ENCODE data around the gene PFDN4. TPM values are rescaled to one million over a fixed set of nuclear protein-coding genes. Genes with fewer than 3 reads are reported as not detected.
"Not testable (repeated sequence)": the region's sequence is repeated elsewhere in the genome, so short reads cannot be mapped to it uniquely, and the experiment has no call there.

PFDN4 gene
- polyA plus RNA-seq, 2 of the 4 experiments (the other 2 are of a cell fraction), result 140 to 146 TPM

- no peaks in the 10 kb centered on the region; the same call in 2 of the 3 replicates for H3K4me1 ChIP-seq
- no peak for TF ChIP-seq EP300 (IDR thresholded peaks at IDR 0.05)
- TF ChIP-seq GATA3 (IDR thresholded peaks at IDR 0.05; ENCODE audit: borderline replicate concordance), result no peak
- WGBS (ENCODE audit: missing lambda C conversion rate), result 67% methylated on average over 4 of the region's 4 CpGs
- ChIA-PET POLR2A (no interaction called here), CTCF (interaction anchor here (0.6 to 3.2 kb wide), 5 partner anchors 9 to 444 kb away, joined by 4 to 26 read pairs (median 6); partner anchors contain the start of gene PFDN4)
- H3K4me3 ChIP-seq, result no peak overlapping the region
- FAIRE-seq, result no peak
- no peak overlapping the region for H3K27ac ChIP-seq
- ATAC-seq, result 0 out of 6 replicates have a peak, but pooled peaks of 1 of the 2 experiments have one; percentile 37
- H3K4me2 ChIP-seq, result no peak overlapping the region
- no peaks in the 10 kb centered on the region for H3K9me3 ChIP-seq
- DNase-seq (ENCODE audit: low read depth in 1 of 2, low spot score in 1 of 2), result no peak
These were observed 15.9 kb downstream of the PFDN4 start for GRCh38 chr20:54223751-54224150.

- 86% methylated on average over 9 of the region's 9 CpGs for WGBS (ENCODE audit: missing lambda C conversion rate)
These were observed 16.8 kb downstream of the PFDN4 start for GRCh38 chr20:54224642-54225041.

GRCh38 chr20:54227241-54227640, 19.4 kb downstream of the PFDN4 start:
- Histone ChIP-seq H3K27ac (no peak overlapping the region), H3K4me3 (no peak overlapping the region), H3K4me1 (no peaks in the 10 kb centered on the region), H3K9me3 (no peaks in the 10 kb centered on the region), H3K4me2 (no peak overlapping the region)
- POLR2A ChIA-PET, result no interaction called here
- ATAC-seq, result no peak
- no peak for FAIRE-seq
- DNase-seq (ENCODE audit: low read depth in 1 of 2, low spot score in 1 of 2), result no peak
- CTCF ChIA-PET, result interaction anchor here (2.7 kb wide), 1 partner anchor 420 kb away, joined by 9 read pairs; no protein-coding TSS in a partner anchor
- TF ChIP-seq HOXB13 (CRISPR knock-in tag; IDR thresholded peaks at IDR 0.05; ENCODE audit: low read depth), result no peak
- no peak for TF ChIP-seq ZC3H11A (IDR thresholded peaks at IDR 0.05)
- TF ChIP-seq SMC3 (IDR thresholded peaks at IDR 0.05), result no peak
- TF ChIP-seq RARB (CRISPR knock-in tag; IDR thresholded peaks at IDR 0.05), result no peak

More at GRCh38 chr20:54224642-54225041, 16.8 kb downstream of the PFDN4 start:
- ATAC-seq; FAIRE-seq; DNase-seq (ENCODE audit: low read depth in 1 of 2, low spot score in 1 of 2); H3K4me1 ChIP-seq; H3K4me2 ChIP-seq; POLR2A ChIA-PET; H3K27ac ChIP-seq; H3K9me3 ChIP-seq; H3K4me3 ChIP-seq: not testable (repeated sequence)
- CTCF ChIA-PET, result interaction anchor here (2.7 kb wide), 1 partner anchor 423 kb away, joined by 9 read pairs; no protein-coding TSS in a partner anchor

- POLR2A ChIA-PET, result no interaction called here
- CTCF ChIA-PET, result interaction anchor here (1.0 kb wide), 1 partner anchor 420 kb away, joined by 4 read pairs; no protein-coding TSS in a partner anchor
- no peak for TF ChIP-seq EHF (CRISPR knock-in tag; IDR thresholded peaks at IDR 0.05)
- TF ChIP-seq JUNB (IDR thresholded peaks at IDR 0.05), result no peak
- TF ChIP-seq MYC (IDR thresholded peaks at IDR 0.05; ENCODE audit: borderline replicate concordance, low read length), result no peak
- TF ChIP-seq FOSB (CRISPR knock-in tag; IDR thresholded peaks at IDR 0.05), result no peak
- no peak for TF ChIP-seq ESRRA (IDR thresholded peaks at IDR 0.05; ENCODE audit: borderline replicate concordance, low read length)
- TF ChIP-seq MAFK (IDR thresholded peaks at IDR 0.05; ENCODE audit: partially characterized antibody), result no peak
- no peak for TF ChIP-seq JUN (IDR thresholded peaks at IDR 0.05)
- TF ChIP-seq ZSCAN20 (CRISPR knock-in tag; IDR thresholded peaks at IDR 0.05), result no peak
- TF ChIP-seq SREBF2 (IDR thresholded peaks at IDR 0.05), result no peak
- no peak for TF ChIP-seq NR3C1 (IDR thresholded peaks at IDR 0.05)
- TF ChIP-seq RFX5 (IDR thresholded peaks at IDR 0.05), result no peak
- no peak for TF ChIP-seq CHD2 (IDR thresholded peaks at IDR 0.05; ENCODE audit: low read length, partially characterized antibody)
- no peak for TF ChIP-seq POLR2A (IDR thresholded peaks at IDR 0.05; ENCODE audit: low read length)
- no peak for TF ChIP-seq POLR2AphosphoS2 (conservative IDR thresholded peaks at IDR 0.05; ENCODE audit: low read length)
- FAIRE-seq, result no peak
- Histone ChIP-seq H3K27ac (no peak overlapping the region), H3K9me3 (no peaks in the 10 kb centered on the region), H3K4me2 (no peak overlapping the region), H3K4me1 (no peaks in the 10 kb centered on the region), H3K4me3 (no peak overlapping the region)
- WGBS (ENCODE audit: missing lambda C conversion rate), result 56% methylated on average over 5 of the region's 5 CpGs
- no peak for ATAC-seq
- DNase-seq (ENCODE audit: low read depth in 1 of 2, low spot score in 1 of 2), result no peak
These were observed 19.9 kb downstream of the PFDN4 start for GRCh38 chr20:54227751-54228150.

DNA sequence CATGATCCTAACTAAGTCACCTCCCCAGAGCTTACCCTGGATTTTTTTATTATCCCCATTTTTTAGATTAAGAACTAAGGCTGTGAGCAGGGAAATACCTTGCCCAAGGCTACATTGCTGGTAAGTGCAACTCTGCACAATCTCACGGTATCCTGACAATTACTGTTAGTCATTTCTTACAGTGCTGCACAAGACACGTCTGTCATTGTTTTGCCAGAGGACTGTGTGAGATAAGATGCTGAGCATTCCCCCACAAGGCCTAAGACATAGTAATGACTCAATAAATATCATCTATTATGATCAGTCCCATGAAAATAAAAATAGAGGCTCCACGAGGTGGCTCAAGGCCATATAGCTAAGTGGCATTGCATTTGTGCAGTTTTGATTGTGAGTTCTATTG, 21.0 kb downstream of the PFDN4 start:
- H3K27ac ChIP-seq, result no peak overlapping the region
- H3K9me3 ChIP-seq, result no peaks in the 10 kb centered on the region
- CTCF ChIA-PET, result interaction anchor here (2.2 kb wide), 1 partner anchor 419 kb away, joined by 7 read pairs; no protein-coding TSS in a partner anchor
- POLR2A ChIA-PET, result no interaction called here
- WGBS (ENCODE audit: missing lambda C conversion rate), result 50% methylated on average over 3 of the region's 3 CpGs
- no peak overlapping the region for H3K4me3 ChIP-seq
- no peak overlapping the region for H3K4me2 ChIP-seq
- DNase-seq (ENCODE audit: low read depth in 1 of 2, low spot score in 1 of 2) (no peak), FAIRE-seq (no peak), ATAC-seq (no peak)
- H3K4me1 ChIP-seq, result no peaks in the 10 kb centered on the region
- TF ChIP-seq CHD4 (IDR thresholded peaks at IDR 0.05; ENCODE audit: borderline replicate concordance) (no peak), GATA3 (IDR thresholded peaks at IDR 0.05; ENCODE audit: borderline replicate concordance) (no peak), MAFK (IDR thresholded peaks at IDR 0.05; ENCODE audit: partially characterized antibody) (no peak), POLR2AphosphoS2 (conservative IDR thresholded peaks at IDR 0.05; ENCODE audit: low read length) (no peak), ZFP36 (IDR thresholded peaks at IDR 0.05; ENCODE audit: borderline replicate concordance, partially characterized antibody) (no peak), MYC (IDR thresholded peaks at IDR 0.05; ENCODE audit: borderline replicate concordance, low read length) (no peak), ZNF302 (CRISPR knock-in tag; IDR thresholded peaks at IDR 0.05) (no peak)
- TF ChIP-seq, protein P1, sequence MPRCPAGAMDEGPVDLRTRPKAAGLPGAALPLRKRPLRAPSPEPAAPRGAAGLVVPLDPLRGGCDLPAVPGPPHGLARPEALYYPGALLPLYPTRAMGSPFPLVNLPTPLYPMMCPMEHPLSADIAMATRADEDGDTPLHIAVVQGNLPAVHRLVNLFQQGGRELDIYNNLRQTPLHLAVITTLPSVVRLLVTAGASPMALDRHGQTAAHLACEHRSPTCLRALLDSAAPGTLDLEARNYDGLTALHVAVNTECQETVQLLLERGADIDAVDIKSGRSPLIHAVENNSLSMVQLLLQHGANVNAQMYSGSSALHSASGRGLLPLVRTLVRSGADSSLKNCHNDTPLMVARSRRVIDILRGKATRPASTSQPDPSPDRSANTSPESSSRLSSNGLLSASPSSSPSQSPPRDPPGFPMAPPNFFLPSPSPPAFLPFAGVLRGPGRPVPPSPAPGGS (IDR thresholded peaks at IDR 0.05), result no peak
- TF ChIP-seq, protein P2, sequence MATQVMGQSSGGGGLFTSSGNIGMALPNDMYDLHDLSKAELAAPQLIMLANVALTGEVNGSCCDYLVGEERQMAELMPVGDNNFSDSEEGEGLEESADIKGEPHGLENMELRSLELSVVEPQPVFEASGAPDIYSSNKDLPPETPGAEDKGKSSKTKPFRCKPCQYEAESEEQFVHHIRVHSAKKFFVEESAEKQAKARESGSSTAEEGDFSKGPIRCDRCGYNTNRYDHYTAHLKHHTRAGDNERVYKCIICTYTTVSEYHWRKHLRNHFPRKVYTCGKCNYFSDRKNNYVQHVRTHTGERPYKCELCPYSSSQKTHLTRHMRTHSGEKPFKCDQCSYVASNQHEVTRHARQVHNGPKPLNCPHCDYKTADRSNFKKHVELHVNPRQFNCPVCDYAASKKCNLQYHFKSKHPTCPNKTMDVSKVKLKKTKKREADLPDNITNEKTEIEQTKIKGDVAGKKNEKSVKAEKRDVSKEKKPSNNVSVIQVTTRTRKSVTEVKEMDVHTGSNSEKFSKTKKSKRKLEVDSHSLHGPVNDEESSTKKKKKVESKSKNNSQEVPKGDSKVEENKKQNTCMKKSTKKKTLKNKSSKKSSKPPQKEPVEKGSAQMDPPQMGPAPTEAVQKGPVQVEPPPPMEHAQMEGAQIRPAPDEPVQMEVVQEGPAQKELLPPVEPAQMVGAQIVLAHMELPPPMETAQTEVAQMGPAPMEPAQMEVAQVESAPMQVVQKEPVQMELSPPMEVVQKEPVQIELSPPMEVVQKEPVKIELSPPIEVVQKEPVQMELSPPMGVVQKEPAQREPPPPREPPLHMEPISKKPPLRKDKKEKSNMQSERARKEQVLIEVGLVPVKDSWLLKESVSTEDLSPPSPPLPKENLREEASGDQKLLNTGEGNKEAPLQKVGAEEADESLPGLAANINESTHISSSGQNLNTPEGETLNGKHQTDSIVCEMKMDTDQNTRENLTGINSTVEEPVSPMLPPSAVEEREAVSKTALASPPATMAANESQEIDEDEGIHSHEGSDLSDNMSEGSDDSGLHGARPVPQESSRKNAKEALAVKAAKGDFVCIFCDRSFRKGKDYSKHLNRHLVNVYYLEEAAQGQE (IDR thresholded peaks at IDR 0.05), result no peak

Measured in A549 (cell line).